T-helper 1 cell treated with Interleukin-12 subunit alpha and Interleukin-12 subunit beta and Interleukin-4 antibody, amounts not matched to agents 30 μg/mL and 1 μg/mL, for 36 hours (primary cell): ENCODE results near the gene ZDHHC8.

Experiments used
- H3K27ac Mint-ChIP-seq: one replicate; pipeline ENCODE4 v1.8.0; 2021; ENCODE audit warnings: mild to moderate bottlenecking, mixed read lengths
- H3K27me3 Mint-ChIP-seq: one replicate; pipeline ENCODE4 v1.8.0; 2021; ENCODE audit warnings: low read depth, mixed read lengths
- H3K36me3 Mint-ChIP-seq: one replicate; pipeline ENCODE4 v1.8.0; 2021; ENCODE audit warnings: low read depth, mixed read lengths
- H3K4me1 Mint-ChIP-seq: one replicate; pipeline ENCODE4 v1.8.0; 2021; ENCODE audit warnings: low read depth, mixed read lengths
- H3K4me3 Mint-ChIP-seq: one replicate; pipeline ENCODE4 v1.8.0; 2021; ENCODE audit warnings: mild to moderate bottlenecking, moderate library complexity, mixed read lengths
- H3K9me3 Mint-ChIP-seq: one replicate; pipeline ENCODE4 v1.8.0; 2021; ENCODE audit warnings: mixed read lengths

Gene ZDHHC8

GRCh38 chr22:20127869-20128618 lies 3.6 kb upstream of the ZDHHC8 start:
- H3K9me3 Mint-ChIP-seq = no peaks in the 10 kb centered on the region
- peaks cover 5% of the 10 kb centered on the region for H3K4me1 Mint-ChIP-seq
- no peak overlapping the region for H3K27ac Mint-ChIP-seq
- peaks cover 12% of the 10 kb centered on the region for H3K36me3 Mint-ChIP-seq
- H3K4me3 Mint-ChIP-seq = no peak overlapping the region
- no peaks in the 10 kb centered on the region for H3K27me3 Mint-ChIP-seq

GRCh38 chr22:20128619-20128901 lies 3.0 kb upstream of the ZDHHC8 start:
- Mint-ChIP-seq H3K4me3 (no peak overlapping the region), H3K4me1 (peaks cover 7% of the 10 kb centered on the region), H3K9me3 (no peaks in the 10 kb centered on the region), H3K27ac (no peak overlapping the region), H3K27me3 (no peaks in the 10 kb centered on the region), H3K36me3 (peaks cover 10% of the 10 kb centered on the region)

- H3K4me1 Mint-ChIP-seq = peaks cover 10% of the 10 kb centered on the region
- H3K27ac Mint-ChIP-seq = no peak overlapping the region
- no peaks in the 10 kb centered on the region for H3K27me3 Mint-ChIP-seq
- peaks cover 4% of the 10 kb centered on the region for H3K36me3 Mint-ChIP-seq
- peak overlapping the region; percentile 21 for H3K4me3 Mint-ChIP-seq
- no peaks in the 10 kb centered on the region for H3K9me3 Mint-ChIP-seq
Observed at GRCh38 chr22:20128902-20129746, 2.5 kb upstream of the ZDHHC8 start.

GRCh38 chr22:20129747-20130014 lies 1.9 kb upstream of the ZDHHC8 start:
- no peak overlapping the region for H3K27ac Mint-ChIP-seq
- H3K36me3 Mint-ChIP-seq = peaks cover 4% of the 10 kb centered on the region
- H3K4me3 Mint-ChIP-seq = no peak overlapping the region

GRCh38 chr22:20130319-20130718 lies 1.3 kb upstream of the ZDHHC8 start:
- H3K4me1 Mint-ChIP-seq = peaks cover 10% of the 10 kb centered on the region
- peaks cover 4% of the 10 kb centered on the region for H3K36me3 Mint-ChIP-seq
- peak overlapping the region; percentile 62 for H3K4me3 Mint-ChIP-seq
- no peaks in the 10 kb centered on the region for H3K9me3 Mint-ChIP-seq
- H3K27me3 Mint-ChIP-seq = no peaks in the 10 kb centered on the region
- H3K27ac Mint-ChIP-seq = peak overlapping the region; percentile 67

More at GRCh38 chr22:20129747-20130014, 1.9 kb upstream of the ZDHHC8 start:
- peaks cover 10% of the 10 kb centered on the region for H3K4me1 Mint-ChIP-seq
- H3K27me3 Mint-ChIP-seq = no peaks in the 10 kb centered on the region
- no peaks in the 10 kb centered on the region for H3K9me3 Mint-ChIP-seq

- Mint-ChIP-seq H3K4me1 (peaks cover 10% of the 10 kb centered on the region), H3K27me3 (no peaks in the 10 kb centered on the region), H3K27ac (no peak overlapping the region), H3K4me3 (peak overlapping the region; percentile 66), H3K36me3 (peaks cover 3% of the 10 kb centered on the region), H3K9me3 (no peaks in the 10 kb centered on the region)
Observed at GRCh38 chr22:20130731-20131596, 640 bp upstream of the ZDHHC8 start.

GRCh38 chr22:20131859-20132685 lies 468 bp downstream of the ZDHHC8 start:
- Mint-ChIP-seq H3K27ac (no peak overlapping the region), H3K9me3 (no peaks in the 10 kb centered on the region), H3K36me3 (peaks cover 2% of the 10 kb centered on the region), H3K4me1 (peaks cover 10% of the 10 kb centered on the region), H3K27me3 (no peaks in the 10 kb centered on the region), H3K4me3 (peak overlapping the region; percentile 62)

GRCh38 chr22:20132686-20133246 lies 1.2 kb downstream of the ZDHHC8 start:
- Mint-ChIP-seq H3K4me1 (peaks cover 10% of the 10 kb centered on the region), H3K4me3 (peak overlapping the region; percentile 64), H3K9me3 (no peaks in the 10 kb centered on the region), H3K27ac (no peak overlapping the region), H3K27me3 (no peaks in the 10 kb centered on the region), H3K36me3 (no peaks in the 10 kb centered on the region)

- Mint-ChIP-seq H3K27me3 (no peaks in the 10 kb centered on the region), H3K36me3 (no peaks in the 10 kb centered on the region), H3K4me1 (peaks cover 10% of the 10 kb centered on the region), H3K4me3 (peak overlapping the region; percentile 58), H3K27ac (no peak overlapping the region), H3K9me3 (no peaks in the 10 kb centered on the region)
Observed at GRCh38 chr22:20133930-20134549, 2.4 kb downstream of the ZDHHC8 start.

- H3K9me3 Mint-ChIP-seq = no peaks in the 10 kb centered on the region
- peaks cover 7% of the 10 kb centered on the region for H3K4me1 Mint-ChIP-seq
- no peak overlapping the region for H3K4me3 Mint-ChIP-seq
- H3K27me3 Mint-ChIP-seq = no peaks in the 10 kb centered on the region
- H3K36me3 Mint-ChIP-seq = no peaks in the 10 kb centered on the region
- H3K27ac Mint-ChIP-seq = no peak overlapping the region
Observed at GRCh38 chr22:20135265-20135664, 3.7 kb downstream of the ZDHHC8 start.

GRCh38 chr22:20135806-20136602 lies 4.4 kb downstream of the ZDHHC8 start:
- Mint-ChIP-seq H3K4me3 (no peak overlapping the region), H3K4me1 (peaks cover 7% of the 10 kb centered on the region), H3K36me3 (no peaks in the 10 kb centered on the region), H3K9me3 (no peaks in the 10 kb centered on the region), H3K27ac (no peak overlapping the region), H3K27me3 (no peaks in the 10 kb centered on the region)

GRCh38 chr22:20136603-20136873 lies 4.9 kb downstream of the ZDHHC8 start:
- no peak overlapping the region for H3K27ac Mint-ChIP-seq
- peaks cover 7% of the 10 kb centered on the region for H3K4me1 Mint-ChIP-seq

GRCh38 chr22:20137113-20137512 lies 5.5 kb downstream of the ZDHHC8 start:
- no peak overlapping the region for H3K27ac Mint-ChIP-seq

More at GRCh38 chr22:20136603-20136873, 4.9 kb downstream of the ZDHHC8 start:
- Mint-ChIP-seq H3K27me3 (no peaks in the 10 kb centered on the region), H3K9me3 (no peaks in the 10 kb centered on the region), H3K4me3 (no peak overlapping the region), H3K36me3 (no peaks in the 10 kb centered on the region)

More at GRCh38 chr22:20137113-20137512, 5.5 kb downstream of the ZDHHC8 start:
- Mint-ChIP-seq H3K4me3 (no peak overlapping the region), H3K4me1 (peaks cover 7% of the 10 kb centered on the region), H3K27me3 (no peaks in the 10 kb centered on the region), H3K9me3 (no peaks in the 10 kb centered on the region), H3K36me3 (no peaks in the 10 kb centered on the region)
